ENCODE data around the gene PDIA6. TPM values are rescaled to one million over a fixed set of nuclear protein-coding genes. Genes with fewer than 3 reads are reported as not detected.

The PDIA6 gene
- total RNA-seq, 1 experiment from 2014 or later = 254 TPM

DNA sequence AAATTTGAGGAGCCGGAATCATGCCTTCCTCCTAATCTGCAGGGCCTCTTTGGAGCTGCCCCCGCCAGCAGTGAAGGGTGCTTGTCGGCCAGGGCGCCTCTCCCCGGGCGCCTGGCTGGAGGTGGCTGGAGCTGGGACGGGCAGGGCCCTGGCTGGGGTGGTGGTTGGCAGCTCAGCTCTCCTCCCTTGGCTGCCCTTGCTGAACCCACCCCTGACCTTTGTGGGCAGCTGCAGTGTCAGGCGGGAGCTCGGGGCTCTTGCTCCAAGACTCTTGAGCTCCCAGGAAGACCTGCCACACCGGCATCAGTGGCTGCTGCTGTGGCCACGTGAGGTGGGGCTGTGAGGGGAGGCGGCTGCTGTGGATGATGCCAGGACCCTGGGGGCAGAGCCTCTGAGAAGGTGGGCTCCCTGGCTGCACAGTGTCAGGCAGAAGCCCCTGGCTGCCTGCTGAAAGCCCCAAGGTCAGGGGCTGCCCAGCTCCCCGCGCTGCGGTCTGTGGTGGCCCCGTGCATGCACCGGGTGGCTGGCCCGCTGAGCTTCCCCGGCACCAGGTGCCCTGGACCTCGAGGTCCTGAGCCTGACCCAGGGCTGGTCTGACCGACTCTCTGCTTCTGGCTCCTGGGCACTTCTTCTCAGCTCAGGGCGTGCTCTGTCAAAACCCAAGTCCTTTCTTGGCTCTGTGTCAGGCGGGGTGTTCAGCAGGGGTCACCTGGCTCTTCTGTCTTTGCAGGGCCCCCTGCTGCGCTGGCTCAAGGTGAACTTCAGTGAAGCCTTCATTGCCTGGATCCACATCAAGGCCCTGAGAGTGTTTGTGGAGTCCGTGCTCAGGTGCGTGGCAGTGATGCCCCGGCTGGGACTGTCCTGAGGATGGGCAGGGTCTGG lies 34.5 kb downstream of the PDIA6 start:
- Mint-ChIP-seq H3K9me3 (ENCODE audit: unreplicated experiment) (no peaks in the 10 kb centered on the region), H3K27ac (ENCODE audit: low read depth, unreplicated experiment) (no peak overlapping the region), H3K27me3 (ENCODE audit: insufficient read depth, unreplicated experiment) (no peaks in the 10 kb centered on the region), H3K4me3 (ENCODE audit: unreplicated experiment) (no peak overlapping the region), H3K36me3 (ENCODE audit: insufficient read depth, unreplicated experiment) (peaks cover 33% of the 10 kb centered on the region), H3K4me1 (ENCODE audit: insufficient read depth, unreplicated experiment) (peaks cover 6% of the 10 kb centered on the region)
- BruUV-seq (replicated peaks) = no TSS peak
- intact Hi-C loops (cut with micrococcal nuclease) = no loop called here
- TF ChIP-seq, protein P1, sequence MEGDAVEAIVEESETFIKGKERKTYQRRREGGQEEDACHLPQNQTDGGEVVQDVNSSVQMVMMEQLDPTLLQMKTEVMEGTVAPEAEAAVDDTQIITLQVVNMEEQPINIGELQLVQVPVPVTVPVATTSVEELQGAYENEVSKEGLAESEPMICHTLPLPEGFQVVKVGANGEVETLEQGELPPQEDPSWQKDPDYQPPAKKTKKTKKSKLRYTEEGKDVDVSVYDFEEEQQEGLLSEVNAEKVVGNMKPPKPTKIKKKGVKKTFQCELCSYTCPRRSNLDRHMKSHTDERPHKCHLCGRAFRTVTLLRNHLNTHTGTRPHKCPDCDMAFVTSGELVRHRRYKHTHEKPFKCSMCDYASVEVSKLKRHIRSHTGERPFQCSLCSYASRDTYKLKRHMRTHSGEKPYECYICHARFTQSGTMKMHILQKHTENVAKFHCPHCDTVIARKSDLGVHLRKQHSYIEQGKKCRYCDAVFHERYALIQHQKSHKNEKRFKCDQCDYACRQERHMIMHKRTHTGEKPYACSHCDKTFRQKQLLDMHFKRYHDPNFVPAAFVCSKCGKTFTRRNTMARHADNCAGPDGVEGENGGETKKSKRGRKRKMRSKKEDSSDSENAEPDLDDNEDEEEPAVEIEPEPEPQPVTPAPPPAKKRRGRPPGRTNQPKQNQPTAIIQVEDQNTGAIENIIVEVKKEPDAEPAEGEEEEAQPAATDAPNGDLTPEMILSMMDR (IDR thresholded peaks at IDR 0.05; ENCODE audit: unreplicated experiment) = no peak
- ChIA-PET POLR2A (no interaction called here), CTCF (interaction anchor here (0.6 to 0.7 kb wide), 3 partner anchors 45 to 71 kb away, joined by 3 read pairs; no protein-coding TSS in a partner anchor)
- no peak for DNase-seq (ENCODE audit: unreplicated experiment)

DNA sequence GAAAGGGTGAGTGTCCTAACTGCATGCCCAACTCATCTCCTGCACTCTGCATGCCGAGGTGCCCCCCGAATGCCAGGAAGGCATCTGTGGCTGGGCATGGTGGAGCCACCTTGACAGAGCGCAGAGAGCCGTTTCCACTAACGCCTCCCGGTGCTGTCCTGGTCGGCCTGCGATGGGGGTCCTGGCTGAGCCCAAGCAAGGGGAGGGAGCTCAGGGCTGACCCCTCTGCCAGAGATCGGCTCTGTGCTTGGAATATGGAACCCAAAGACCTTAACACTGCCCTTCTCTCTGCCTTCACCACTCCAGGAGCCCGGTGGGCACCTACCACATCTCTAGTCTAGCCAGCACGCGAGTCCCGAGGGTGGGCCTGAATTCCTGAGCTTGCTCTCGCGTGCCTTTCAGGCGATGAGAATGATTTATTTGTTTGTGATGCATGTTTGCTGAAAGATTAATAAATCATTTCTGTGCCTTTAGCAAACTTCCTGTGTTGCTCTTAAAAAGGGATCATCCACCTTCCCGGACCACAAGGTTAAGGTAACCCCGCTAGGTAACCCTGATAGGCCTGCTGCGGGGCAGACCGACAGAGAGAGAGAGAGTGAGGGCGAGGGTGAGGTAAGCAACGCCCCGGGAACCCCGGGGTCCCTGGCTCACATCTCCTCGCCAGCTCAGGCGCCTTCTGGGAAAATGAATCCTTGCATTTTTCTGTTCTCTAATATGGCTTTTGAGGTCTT lies 35.3 kb downstream of the PDIA6 start:
- peaks cover 6% of the 10 kb centered on the region for H3K4me1 Mint-ChIP-seq (ENCODE audit: insufficient read depth, unreplicated experiment)
- CTCF ChIA-PET = interaction anchor here (0.7 kb wide), 2 partner anchors 44 to 55 kb away, joined by 3 read pairs; no protein-coding TSS in a partner anchor
- DNase-seq (ENCODE audit: unreplicated experiment) = no peak
- intact Hi-C loops (cut with micrococcal nuclease) = no loop called here
- H3K36me3 Mint-ChIP-seq (ENCODE audit: insufficient read depth, unreplicated experiment) = peaks cover 25% of the 10 kb centered on the region
- TF ChIP-seq, protein P1 (IDR thresholded peaks at IDR 0.05; ENCODE audit: unreplicated experiment) = no peak
- POLR2A ChIA-PET = no interaction called here
- no peaks in the 10 kb centered on the region for H3K27me3 Mint-ChIP-seq (ENCODE audit: insufficient read depth, unreplicated experiment)
- H3K27ac Mint-ChIP-seq (ENCODE audit: low read depth, unreplicated experiment) = no peak overlapping the region
- no TSS peak for BruUV-seq (replicated peaks)
- no peak overlapping the region for H3K4me3 Mint-ChIP-seq (ENCODE audit: unreplicated experiment)
- no peaks in the 10 kb centered on the region for H3K9me3 Mint-ChIP-seq (ENCODE audit: unreplicated experiment)

DNA sequence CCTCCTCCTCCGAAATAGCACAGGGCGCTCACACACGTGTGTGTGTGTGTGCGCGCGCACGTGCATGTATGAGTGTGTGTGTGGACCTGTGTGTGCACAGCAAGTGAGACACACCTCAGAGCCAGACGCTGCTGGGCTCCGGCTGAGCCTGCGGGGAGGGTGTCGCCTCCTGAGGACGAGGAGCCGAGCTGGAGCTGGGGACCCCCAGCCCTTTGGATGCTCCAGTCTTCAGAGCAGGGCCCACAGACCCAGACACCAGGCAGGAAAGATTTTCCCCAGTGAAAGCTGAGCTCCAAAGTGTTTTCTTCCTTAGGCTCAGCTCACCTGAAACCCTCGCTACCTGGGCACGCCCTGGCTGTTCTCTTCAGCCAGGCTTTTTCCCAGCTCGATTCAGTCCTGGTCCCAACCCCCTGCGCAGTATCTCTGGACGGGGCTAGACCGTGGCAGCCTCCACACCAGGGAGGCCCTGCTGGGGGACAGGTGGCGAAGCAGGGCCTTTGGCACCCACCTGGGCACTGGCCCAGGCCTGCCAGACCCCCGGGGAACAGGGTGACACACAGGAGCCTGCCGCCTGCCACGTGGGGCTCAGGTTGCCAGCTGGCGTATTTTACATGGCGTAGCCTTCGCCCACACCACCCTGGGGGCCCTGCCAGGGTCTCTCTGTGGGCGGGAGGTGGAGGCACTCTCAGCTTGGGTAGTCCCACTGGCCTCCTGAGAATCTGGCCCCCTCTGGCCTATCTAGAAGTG lies 36.2 kb downstream of the PDIA6 start:
- TF ChIP-seq, protein P1 (IDR thresholded peaks at IDR 0.05; ENCODE audit: unreplicated experiment) = no peak
- intact Hi-C loops (cut with micrococcal nuclease) = no loop called here
- BruUV-seq (replicated peaks) = no TSS peak
- H3K27me3 Mint-ChIP-seq (ENCODE audit: insufficient read depth, unreplicated experiment) = no peaks in the 10 kb centered on the region
- POLR2A ChIA-PET = no interaction called here
- CTCF ChIA-PET = interaction anchor here (0.5 kb wide), 1 partner anchor 357 kb away, joined by 3 read pairs; a partner anchor contains a TSS
- H3K9me3 Mint-ChIP-seq (ENCODE audit: unreplicated experiment) = no peaks in the 10 kb centered on the region
- no peak overlapping the region for H3K4me3 Mint-ChIP-seq (ENCODE audit: unreplicated experiment)
- H3K27ac Mint-ChIP-seq (ENCODE audit: low read depth, unreplicated experiment) = no peak overlapping the region
- H3K36me3 Mint-ChIP-seq (ENCODE audit: insufficient read depth, unreplicated experiment) = peaks cover 16% of the 10 kb centered on the region
- peaks cover 6% of the 10 kb centered on the region for H3K4me1 Mint-ChIP-seq (ENCODE audit: insufficient read depth, unreplicated experiment)
- DNase-seq (ENCODE audit: unreplicated experiment) = no peak

DNA sequence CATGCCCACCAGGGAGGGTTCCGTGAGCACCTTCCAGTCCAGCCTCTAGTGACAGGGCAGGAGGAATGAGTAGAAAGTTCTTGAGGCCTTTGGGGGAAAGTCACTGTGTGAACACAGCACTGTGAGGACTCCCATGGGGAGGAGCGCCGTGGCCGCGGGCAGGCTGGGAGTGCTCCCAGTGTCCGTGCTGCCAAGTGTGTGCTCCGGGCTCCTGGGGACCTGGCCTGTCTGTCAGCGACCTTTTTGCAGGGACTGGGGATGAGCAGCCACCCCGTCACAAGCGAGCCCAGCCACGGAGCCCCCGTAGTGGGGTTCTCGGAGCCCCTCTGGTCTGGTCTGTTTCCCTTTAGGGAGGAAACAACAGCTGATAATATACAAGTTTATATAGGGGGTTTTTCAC lies 36.8 kb downstream of the PDIA6 start:
- ChIA-PET POLR2A (no interaction called here), CTCF (interaction anchor here (0.5 kb wide), 1 partner anchor 357 kb away, joined by 3 read pairs; a partner anchor contains a TSS)
- no TSS peak for BruUV-seq (replicated peaks)
- no peaks in the 10 kb centered on the region for H3K9me3 Mint-ChIP-seq (ENCODE audit: unreplicated experiment)
- no peak for DNase-seq (ENCODE audit: unreplicated experiment)
- no peak overlapping the region for H3K4me3 Mint-ChIP-seq (ENCODE audit: unreplicated experiment)
- peaks cover 10% of the 10 kb centered on the region for H3K36me3 Mint-ChIP-seq (ENCODE audit: insufficient read depth, unreplicated experiment)
- intact Hi-C loops (cut with micrococcal nuclease) = no loop called here
- no peak overlapping the region for H3K27ac Mint-ChIP-seq (ENCODE audit: low read depth, unreplicated experiment)
- TF ChIP-seq, protein P1 (IDR thresholded peaks at IDR 0.05; ENCODE audit: unreplicated experiment) = no peak
- H3K27me3 Mint-ChIP-seq (ENCODE audit: insufficient read depth, unreplicated experiment) = no peaks in the 10 kb centered on the region
- H3K4me1 Mint-ChIP-seq (ENCODE audit: insufficient read depth, unreplicated experiment) = peaks cover 6% of the 10 kb centered on the region

Data from MCF 10A (cell line).